Measurements from ENCODE around the gene PLEKHG5.

PLEKHG5 gene

GRCh38 chr1:6506210-6507036 lies 15.0 kb upstream of the PLEKHG5 start:
- no peaks in the 10 kb centered on the region for H3K36me3 ChIP-seq (replicated peaks in 1 of 2; ENCODE audit: control insufficient read depth in 2 of 2, insufficient read depth in 2 of 2, low read length in 2 of 2)
- H2BK5ac ChIP-seq (ENCODE audit: low read length): peak overlapping the region; percentile 75
- H2AFZ ChIP-seq (ENCODE audit: low read length): peak overlapping the region; percentile 84
- no peak overlapping the region for H4K91ac ChIP-seq (ENCODE audit: low read depth, low read length, poor library complexity)
- no peak overlapping the region for H3K27ac ChIP-seq (replicated peaks; ENCODE audit: low read length)
- H3K4me1 ChIP-seq (ENCODE audit: control insufficient read depth in 2 of 2, insufficient read depth in 1 of 2, low read depth in 1 of 2, low read length in 2 of 2): peaks cover 0 to 29% of the 10 kb centered on the region in 2 donors
- peaks cover 0 to 13% (median 0%) of the 10 kb centered on the region in 3 experiments for H3K27me3 ChIP-seq (ENCODE audit: control insufficient read depth in 3 of 3, insufficient read depth in 3 of 3, low read depth in 1 of 3, low read length in 3 of 3)
- H2AK5ac ChIP-seq (ENCODE audit: low read depth, low read length): peak overlapping the region; percentile 81
- no peak overlapping the region for H2BK120ac ChIP-seq (ENCODE audit: low read depth, low read length)
- H3K4me3 ChIP-seq (ENCODE audit: low read length in 2 of 2): no peak overlapping the region
- no peak overlapping the region for H3K9ac ChIP-seq (ENCODE audit: low read depth, low read length, poor library complexity)
- no CpG with 5 or more reads among the region's 31 CpGs for WGBS, 2 donors (ENCODE audit: extremely low coverage in 2 of 2, insufficient read length in 2 of 2, insufficient replicate concordance in 1 of 2)
- H3K79me1 ChIP-seq (ENCODE audit: low read depth, low read length): no peaks in the 10 kb centered on the region
- no peaks in the 10 kb centered on the region for H3K9me3 ChIP-seq (replicated peaks in 1 of 2; ENCODE audit: control insufficient read depth in 2 of 2, insufficient read depth in 1 of 2, low read depth in 1 of 2, low read length in 2 of 2)
- no peak overlapping the region for H3K4ac ChIP-seq (ENCODE audit: low read length)
- DNase-seq (ENCODE audit: low spot score): no peak
- peak overlapping the region; percentile 27 for H3K23ac ChIP-seq (ENCODE audit: low read depth, low read length, poor library complexity)
- H2BK15ac ChIP-seq (ENCODE audit: low read length): no peak overlapping the region
- no peak overlapping the region for H2BK12ac ChIP-seq (ENCODE audit: low read length)
- no peak overlapping the region for H4K8ac ChIP-seq (ENCODE audit: low read depth, low read length)
- peak overlapping the region; percentile 2 for H3K14ac ChIP-seq (ENCODE audit: low read length)
- no peak overlapping the region for H3K4me2 ChIP-seq (ENCODE audit: insufficient read depth, low read length, poor library complexity, severe bottlenecking)
- peak overlapping the region; percentile 74 for H3K18ac ChIP-seq (ENCODE audit: low read length)

GRCh38 chr1:6505367-6506209 lies 14.1 kb upstream of the PLEKHG5 start:
- Histone ChIP-seq H3K9me3 (replicated peaks in 1 of 2; ENCODE audit: control insufficient read depth in 2 of 2, insufficient read depth in 1 of 2, low read depth in 1 of 2, low read length in 2 of 2) (no peaks in the 10 kb centered on the region), H3K4me1 (ENCODE audit: control insufficient read depth in 2 of 2, insufficient read depth in 1 of 2, low read depth in 1 of 2, low read length in 2 of 2) (peaks cover 0 to 28% of the 10 kb centered on the region in 2 donors), H3K4me3 (ENCODE audit: low read length in 2 of 2) (peak overlapping the region in 1 of 2 donors; percentile 20), H3K14ac (ENCODE audit: low read length) (no peak overlapping the region), H2AK5ac (ENCODE audit: low read depth, low read length) (peak overlapping the region; percentile 81), H2AFZ (ENCODE audit: low read length) (peak overlapping the region; percentile 84), H3K18ac (ENCODE audit: low read length) (peak overlapping the region; percentile 57), H4K91ac (ENCODE audit: low read depth, low read length, poor library complexity) (no peak overlapping the region), H2BK15ac (ENCODE audit: low read length) (no peak overlapping the region), H3K4ac (ENCODE audit: low read length) (peak overlapping the region; percentile 53), H3K27ac (replicated peaks; ENCODE audit: low read length) (no peak overlapping the region), H3K23ac (ENCODE audit: low read depth, low read length, poor library complexity) (peak overlapping the region; percentile 97), H2BK5ac (ENCODE audit: low read length) (peak overlapping the region; percentile 82), H3K36me3 (replicated peaks in 1 of 2; ENCODE audit: control insufficient read depth in 2 of 2, insufficient read depth in 2 of 2, low read length in 2 of 2) (no peaks in the 10 kb centered on the region), H3K27me3 (ENCODE audit: control insufficient read depth in 3 of 3, insufficient read depth in 3 of 3, low read depth in 1 of 3, low read length in 3 of 3) (peaks cover 0 to 14% (median 0%) of the 10 kb centered on the region in 3 experiments), H3K9ac (ENCODE audit: low read depth, low read length, poor library complexity) (no peak overlapping the region), H3K4me2 (ENCODE audit: insufficient read depth, low read length, poor library complexity, severe bottlenecking) (no peak overlapping the region), H3K79me1 (ENCODE audit: low read depth, low read length) (no peaks in the 10 kb centered on the region), H4K8ac (ENCODE audit: low read depth, low read length) (peak overlapping the region; percentile 65), H2BK12ac (ENCODE audit: low read length) (peak overlapping the region; percentile 41), H2BK120ac (ENCODE audit: low read depth, low read length) (peak overlapping the region; percentile 91)
- no peak for DNase-seq (ENCODE audit: low spot score)
- no CpG with 5 or more reads among the region's 31 CpGs for WGBS, 2 donors (ENCODE audit: extremely low coverage in 2 of 2, insufficient read length in 2 of 2, insufficient replicate concordance in 1 of 2)

- H3K79me1 ChIP-seq (ENCODE audit: low read depth, low read length): no peaks in the 10 kb centered on the region
- peak overlapping the region; percentile 53 for H3K4ac ChIP-seq (ENCODE audit: low read length)
- H2BK120ac ChIP-seq (ENCODE audit: low read depth, low read length): no peak overlapping the region
- peak overlapping the region; percentile 68 for H2BK12ac ChIP-seq (ENCODE audit: low read length)
- peaks cover 0 to 28% of the 10 kb centered on the region in 2 donors for H3K4me1 ChIP-seq (ENCODE audit: control insufficient read depth in 2 of 2, insufficient read depth in 1 of 2, low read depth in 1 of 2, low read length in 2 of 2)
- H3K23ac ChIP-seq (ENCODE audit: low read depth, low read length, poor library complexity): no peak overlapping the region
- H3K4me3 ChIP-seq (ENCODE audit: low read length in 2 of 2): no peak overlapping the region
- no peak overlapping the region for H3K4me2 ChIP-seq (ENCODE audit: insufficient read depth, low read length, poor library complexity, severe bottlenecking)
- H4K91ac ChIP-seq (ENCODE audit: low read depth, low read length, poor library complexity): no peak overlapping the region
- no CpG with 5 or more reads among the region's 15 CpGs for WGBS, 2 donors (ENCODE audit: extremely low coverage in 2 of 2, insufficient read length in 2 of 2, insufficient replicate concordance in 1 of 2)
- no peaks in the 10 kb centered on the region for H3K36me3 ChIP-seq (replicated peaks in 1 of 2; ENCODE audit: control insufficient read depth in 2 of 2, insufficient read depth in 2 of 2, low read length in 2 of 2)
- H3K9ac ChIP-seq (ENCODE audit: low read depth, low read length, poor library complexity): no peak overlapping the region
- H2BK5ac ChIP-seq (ENCODE audit: low read length): peak overlapping the region; percentile 82
- peak overlapping the region; percentile 48 for H3K18ac ChIP-seq (ENCODE audit: low read length)
- no peak for DNase-seq (ENCODE audit: low spot score)
- H2BK15ac ChIP-seq (ENCODE audit: low read length): no peak overlapping the region
- peak overlapping the region; percentile 81 for H2AK5ac ChIP-seq (ENCODE audit: low read depth, low read length)
- peaks cover 0 to 19% (median 0%) of the 10 kb centered on the region in 3 experiments for H3K27me3 ChIP-seq (ENCODE audit: control insufficient read depth in 3 of 3, insufficient read depth in 3 of 3, low read depth in 1 of 3, low read length in 3 of 3)
- no peak overlapping the region for H3K27ac ChIP-seq (replicated peaks; ENCODE audit: low read length)
- no peak overlapping the region for H4K8ac ChIP-seq (ENCODE audit: low read depth, low read length)
- H3K14ac ChIP-seq (ENCODE audit: low read length): no peak overlapping the region
- no peak overlapping the region for H2AFZ ChIP-seq (ENCODE audit: low read length)
- no peaks in the 10 kb centered on the region for H3K9me3 ChIP-seq (replicated peaks in 1 of 2; ENCODE audit: control insufficient read depth in 2 of 2, insufficient read depth in 1 of 2, low read depth in 1 of 2, low read length in 2 of 2)
Observed at GRCh38 chr1:6504887-6505286, 13.4 kb upstream of the PLEKHG5 start.

Data from neuronal stem cell (in vitro differentiated cells).